HepG2 (cell line): Measurements from ENCODE around the gene MTM1. TPM values are rescaled to one million over a fixed set of nuclear protein-coding genes. Genes with fewer than 3 reads are reported as not detected.

Experiments
- FOSL2 ChIP-seq: sonication (generic); formaldehyde crosslinking; IDR thresholded peaks from 2 replicates; pipeline ENCODE4 v1.4.0; 2020; ENCODE audit warnings: missing genetic modification reagents
- FOXO1 ChIP-seq: sonication (generic); formaldehyde crosslinking; IDR thresholded peaks from 2 replicates; pipeline ENCODE4 v1.4.0; 2020; ENCODE audit warnings: missing genetic modification reagents
- HHEX ChIP-seq: IDR thresholded peaks from 2 replicates; pipeline ENCODE4 v1.6.1; 2016; ENCODE audit warnings: control low read depth
- NFE2L1 ChIP-seq: sonication (generic); formaldehyde crosslinking; IDR thresholded peaks from 2 replicates; pipeline ENCODE4 v1.4.0; 2020; ENCODE audit warnings: missing genetic modification reagents, mild to moderate bottlenecking, borderline replicate concordance
- RERE ChIP-seq: IDR thresholded peaks from 2 replicates; pipeline ENCODE4 v1.6.1; 2016; ENCODE audit warnings: low read depth, missing genetic modification reagents, missing compliant biosample characterization
- RORA ChIP-seq: sonication (generic); formaldehyde crosslinking; IDR thresholded peaks from 2 replicates; pipeline ENCODE4 v1.5.0; 2020; ENCODE audit warnings: mild to moderate bottlenecking, missing genetic modification reagents, moderate library complexity
- YY1 ChIP-seq: IDR thresholded peaks from 2 replicates; pipeline ENCODE4 v1.6.1; 2011; ENCODE audit warnings: low read length, low read depth, moderate library complexity, mild to moderate bottlenecking; ENCODE audit not compliant: insufficient read depth, insufficient replicate concordance
- ZNF235 ChIP-seq: sonication (generic); formaldehyde crosslinking; IDR thresholded peaks from 2 replicates; pipeline ENCODE4 v1.8.1; 2023; ENCODE audit warnings: mild to moderate bottlenecking, missing genetic modification reagents, borderline replicate concordance
- ZNF432 ChIP-seq: sonication (generic); formaldehyde crosslinking; IDR thresholded peaks from 2 replicates; pipeline ENCODE4 v1.5.0; 2020; ENCODE audit warnings: missing genetic modification reagents, mild to moderate bottlenecking, borderline replicate concordance
- ZNF652 ChIP-seq: IDR thresholded peaks from 2 replicates; pipeline ENCODE4 v1.6.1; 2016; ENCODE audit warnings: low read depth, borderline replicate concordance
- ZNF678 ChIP-seq: sonication (generic); formaldehyde crosslinking; IDR thresholded peaks from 2 replicates; pipeline ENCODE4 v1.4.0; 2020; ENCODE audit warnings: mild to moderate bottlenecking, missing genetic modification reagents
- ZNF766 ChIP-seq: sonication (generic); formaldehyde crosslinking; IDR thresholded peaks from 2 replicates; pipeline ENCODE4 v1.5.0; 2020; ENCODE audit warnings: missing genetic modification reagents, borderline replicate concordance
- ZSCAN9 ChIP-seq: IDR thresholded peaks from 2 replicates; pipeline ENCODE4 v1.6.1; 2016; ENCODE audit warnings: borderline replicate concordance
- polyA plus RNA-seq, 8 experiments: library from polyadenylated mRNA; depleted of rRNA in 3 of 8; stranded (reverse) in 7 of 8; unstranded in 1 of 8; fragments of >200 nt; fragmentation: Illumina TruSeq in 4 of 8; extraction: Trizol in 4 of 8; gene quantifications; 2 replicates each; pipeline versions ENCODE4 v1.2.1 to v1.2.3, GENCODE V29; 2011 to 2016; ENCODE audit warnings: low read depth in 4 of 8, missing spikeins in 1 of 8, mixed read lengths in 1 of 8; ENCODE audit not compliant: insufficient read depth in 1 of 8
- total RNA-seq, 5 experiments: library from RNA; depleted of rRNA; stranded (reverse); fragments of >200 nt; fragmentation: Illumina TruSeq; extraction: Trizol; gene quantifications; 2 replicates each; pipeline ENCODE4 v1.2.3, GENCODE V29; 2016; ENCODE audit warnings: low read depth in 1 of 5
- TF ChIP-seq, protein P1 (sequence below), 2 experiments: fragments of 450-650 bp in 1 of 2; sonication (generic) in 1 of 2; formaldehyde crosslinking; IDR thresholded peaks; 2 replicates each; pipeline versions ENCODE4 v1.5.0 to v1.8.0; 2020 to 2022; ENCODE audit warnings: mild to moderate bottlenecking in 1 of 2, missing genetic modification reagents in 1 of 2

MTM1 gene
- total and polyA plus RNA-seq, 2 of the 13 experiments (the other 11 are each of a cell fraction or from before 2014, with no cell fraction given), result 12.0 to 15.2 TPM

GRCh38 chrX:150621652-150622051 lies 53.2 kb downstream of the MTM1 start (continued):
- TF ChIP-seq RORA (CRISPR knock-in tag) (no peak), ZNF235 (CRISPR knock-in tag) (no peak), YY1 (no peak), HHEX (CRISPR knock-in tag) (no peak), ZNF766 (CRISPR knock-in tag) (no peak), FOXO1 (CRISPR knock-in tag) (no peak), FOSL2 (no peak), RERE (CRISPR knock-in tag) (no peak), ZNF432 (CRISPR knock-in tag) (no peak), ZNF652 (no peak), NFE2L1 (CRISPR knock-in tag) (no peak), ZNF678 (CRISPR knock-in tag) (no peak), ZSCAN9 (CRISPR knock-in tag) (no peak)
- TF ChIP-seq, protein P1, sequence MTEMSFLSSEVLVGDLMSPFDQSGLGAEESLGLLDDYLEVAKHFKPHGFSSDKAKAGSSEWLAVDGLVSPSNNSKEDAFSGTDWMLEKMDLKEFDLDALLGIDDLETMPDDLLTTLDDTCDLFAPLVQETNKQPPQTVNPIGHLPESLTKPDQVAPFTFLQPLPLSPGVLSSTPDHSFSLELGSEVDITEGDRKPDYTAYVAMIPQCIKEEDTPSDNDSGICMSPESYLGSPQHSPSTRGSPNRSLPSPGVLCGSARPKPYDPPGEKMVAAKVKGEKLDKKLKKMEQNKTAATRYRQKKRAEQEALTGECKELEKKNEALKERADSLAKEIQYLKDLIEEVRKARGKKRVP (CRISPR knock-in tag; IDR thresholded peaks at IDR 0.05), result no peak
